ENCODE results near the gene GRAP2.

Gene GRAP2

DNA sequence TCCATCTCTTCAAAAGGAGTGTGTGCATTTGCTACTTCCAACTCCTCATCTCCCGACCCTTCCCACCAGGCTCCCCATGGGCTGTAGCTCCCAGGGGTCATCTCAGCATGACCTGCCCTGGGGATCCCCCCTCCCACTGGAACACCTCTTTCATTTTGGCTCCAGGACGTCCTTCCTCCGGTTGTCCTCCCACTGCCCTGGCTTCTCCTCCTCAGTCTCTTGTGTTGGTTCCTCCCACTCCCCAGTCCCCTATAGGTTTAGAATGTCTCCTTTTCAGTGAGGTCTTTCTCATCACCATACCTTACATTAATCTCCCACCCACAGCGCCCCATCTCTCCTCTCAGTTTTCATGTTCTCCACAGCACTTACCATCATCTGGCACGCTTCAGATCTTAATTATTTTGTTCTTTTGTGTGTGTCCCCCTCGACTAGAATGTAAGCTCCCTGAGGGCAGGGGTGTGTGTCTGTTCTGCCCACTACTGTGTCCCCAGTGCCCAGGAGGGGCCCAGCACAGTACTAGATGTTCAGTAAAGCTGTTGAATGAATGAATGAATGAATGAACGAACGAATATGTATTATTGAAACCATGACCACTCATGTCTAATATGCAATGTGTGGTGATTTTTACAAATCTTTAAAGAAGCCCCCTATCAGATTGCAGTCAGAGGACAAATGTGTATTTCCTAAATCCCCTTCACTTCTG lies 57.3 kb downstream of the GRAP2 start:
- Mint-ChIP-seq H3K27ac (no peak overlapping the region), H3K36me3 (peaks cover 34% of the 10 kb centered on the region), H3K4me1 (peaks cover 42% of the 10 kb centered on the region), H3K9me3 (no peaks in the 10 kb centered on the region), H3K27me3 (peaks cover 39% of the 10 kb centered on the region), H3K4me3 (no peak overlapping the region)
- ATAC-seq = no peak

DNA sequence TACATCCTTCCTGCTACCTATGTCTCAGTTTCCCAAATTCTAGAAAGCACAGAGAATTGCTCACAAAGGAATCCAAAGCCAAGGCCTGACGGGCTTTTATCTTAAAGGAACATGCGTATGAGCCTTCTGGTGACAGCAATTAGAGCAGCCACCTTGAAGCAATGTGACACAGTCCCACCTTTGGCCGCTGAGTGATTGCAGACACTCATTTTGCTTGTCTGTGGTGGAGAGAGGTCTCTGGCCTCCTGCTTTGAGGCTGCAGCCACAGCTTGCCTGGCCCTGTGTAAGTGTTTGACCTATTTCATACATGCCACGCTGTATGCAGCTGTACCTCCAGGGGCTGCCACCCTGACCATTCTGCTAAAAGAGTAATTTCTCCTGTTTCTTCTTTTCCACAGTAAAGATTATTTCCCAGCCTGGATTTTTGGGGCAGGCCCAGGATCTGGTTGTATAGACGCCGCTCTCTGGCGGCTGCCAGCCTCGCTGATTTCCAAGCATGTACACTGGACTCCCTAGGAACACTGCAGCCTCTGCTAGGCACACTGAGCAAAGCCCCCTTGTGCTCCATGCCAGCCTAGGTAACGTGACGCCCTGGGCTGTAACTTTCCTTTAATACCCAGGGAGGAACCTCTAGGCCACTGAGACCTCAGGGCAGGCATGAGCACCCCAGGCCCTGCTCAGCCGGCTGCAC lies 58.2 kb downstream of the GRAP2 start:
- no peak overlapping the region for H3K27ac Mint-ChIP-seq
- H3K36me3 Mint-ChIP-seq = peaks cover 27% of the 10 kb centered on the region
- no peaks in the 10 kb centered on the region for H3K9me3 Mint-ChIP-seq
- ATAC-seq = no peak
- H3K27me3 Mint-ChIP-seq = peaks cover 31% of the 10 kb centered on the region
- no peak overlapping the region for H3K4me3 Mint-ChIP-seq
- peaks cover 46% of the 10 kb centered on the region for H3K4me1 Mint-ChIP-seq

DNA sequence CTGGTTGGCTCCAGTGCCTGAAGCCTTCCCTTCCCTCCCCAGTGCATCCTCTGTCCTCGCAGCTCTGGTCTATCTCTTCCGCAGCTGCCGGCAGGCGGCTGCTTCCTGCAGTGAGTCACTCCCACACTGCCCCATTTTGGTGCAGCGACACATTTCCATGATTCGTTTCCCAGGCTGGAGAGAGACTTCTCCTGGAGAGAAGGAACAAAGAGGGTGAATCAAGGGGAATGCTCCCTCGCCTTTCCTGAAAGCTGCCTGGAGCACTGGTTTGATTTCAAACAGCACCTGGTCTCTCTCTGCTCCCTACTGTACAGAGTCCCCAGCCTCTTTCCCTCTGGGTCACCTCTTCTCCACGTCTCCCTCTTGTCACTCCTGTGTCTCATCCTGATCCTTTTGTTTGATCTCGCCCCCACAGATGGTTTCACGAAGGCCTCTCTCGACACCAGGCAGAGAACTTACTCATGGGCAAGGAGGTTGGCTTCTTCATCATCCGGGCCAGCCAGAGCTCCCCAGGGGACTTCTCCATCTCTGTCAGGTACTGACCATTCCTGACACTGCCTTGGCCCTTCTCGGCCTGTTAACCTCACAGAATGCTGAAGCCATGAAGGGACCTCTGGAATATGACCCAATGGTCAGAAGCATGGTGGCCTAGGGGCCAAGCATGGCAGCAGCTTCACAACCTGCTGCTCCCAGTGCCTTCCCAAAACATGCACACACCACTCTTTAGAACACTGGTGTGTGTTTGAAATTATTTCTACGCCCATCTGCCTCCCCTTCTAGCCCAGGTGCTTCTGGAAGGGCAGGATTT lies 59.0 kb downstream of the GRAP2 start, which contains the start of gene TMA7B:
TSS of gene TMA7B (plus strand) at position 758 of the 808 bp plus-strand sequence. CDS start 3,978 bp downstream, outside the sequence.
- H3K36me3 Mint-ChIP-seq = peaks cover 29% of the 10 kb centered on the region
- H3K27me3 Mint-ChIP-seq = peaks cover 31% of the 10 kb centered on the region
- no peak within 1 kb of the TSS for H3K27ac Mint-ChIP-seq
- no peaks in the 10 kb centered on the region for H3K9me3 Mint-ChIP-seq
- peaks cover 49% of the 10 kb centered on the region for H3K4me1 Mint-ChIP-seq
- H3K4me3 Mint-ChIP-seq = no peak within 1 kb of the TSS
- ATAC-seq = no peak

DNA sequence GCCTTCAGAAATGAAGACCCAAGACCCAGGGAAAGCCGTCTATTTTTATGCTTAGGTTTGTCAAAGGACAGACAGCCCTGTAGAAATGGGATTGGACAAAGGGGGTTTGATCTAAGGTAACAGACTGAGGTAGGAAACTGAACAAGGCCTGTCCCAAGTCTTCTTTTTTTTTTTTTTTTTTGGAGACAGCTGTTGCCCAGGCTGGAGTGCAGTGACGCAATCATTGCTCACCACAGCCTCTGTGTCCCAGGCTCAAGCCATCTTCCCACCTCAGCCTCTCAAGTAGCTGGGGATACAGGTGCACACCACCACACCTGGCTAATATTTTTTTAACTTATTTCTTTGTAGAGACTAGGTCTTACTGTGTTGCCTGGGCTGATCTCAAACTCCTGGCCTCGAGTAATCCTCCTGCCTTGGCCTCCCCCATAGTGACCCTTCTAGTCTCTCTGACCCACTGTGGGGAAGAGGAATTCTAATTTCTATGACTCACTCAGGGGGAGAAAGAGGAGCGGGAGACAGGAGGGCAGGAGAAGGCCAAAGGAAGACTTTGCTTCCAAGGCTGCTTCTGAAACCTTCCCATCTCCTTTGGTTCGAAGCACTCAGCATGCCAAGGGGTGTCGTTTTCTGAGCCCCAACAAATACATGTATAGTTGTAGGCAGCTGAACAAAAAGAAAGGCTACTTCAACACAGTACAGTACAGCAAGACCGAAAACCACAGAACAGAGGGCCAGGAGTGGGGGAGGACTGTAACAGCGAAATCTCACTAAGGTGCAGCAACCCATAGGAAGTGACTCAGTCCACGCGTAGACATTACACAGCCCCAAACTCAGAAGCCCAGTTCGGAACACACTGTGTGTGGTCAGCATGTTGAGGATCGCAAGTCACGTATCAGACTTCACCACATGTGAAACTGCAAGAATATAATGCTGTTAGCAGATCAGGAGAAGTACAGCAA lies 60.2 kb downstream of the GRAP2 start:
- Mint-ChIP-seq H3K9me3 (no peaks in the 10 kb centered on the region), H3K27ac (no peak overlapping the region), H3K27me3 (peaks cover 31% of the 10 kb centered on the region), H3K36me3 (peaks cover 31% of the 10 kb centered on the region), H3K4me1 (peaks cover 49% of the 10 kb centered on the region), H3K4me3 (peak overlapping the region; percentile 23)
- ATAC-seq = peak; percentile 87

DNA sequence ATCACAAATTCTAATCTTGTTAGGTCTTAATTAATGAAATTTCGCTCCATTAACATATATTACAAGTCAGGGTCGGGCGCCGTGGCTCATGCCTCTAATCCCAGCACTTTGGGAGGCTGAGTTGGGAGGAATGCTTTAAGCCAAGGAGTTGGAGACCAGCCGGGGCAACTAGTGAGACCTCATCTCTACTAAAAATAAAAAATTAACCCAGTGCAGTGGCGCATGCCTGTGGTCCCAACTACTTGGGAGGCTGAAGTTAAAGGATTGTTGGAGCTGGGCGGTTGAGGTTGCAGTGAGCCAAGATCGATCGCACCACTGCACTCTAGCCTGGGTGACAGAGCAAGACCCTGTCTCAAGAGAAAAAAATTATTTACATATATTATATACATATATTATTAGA lies 61.2 kb downstream of the GRAP2 start:
- Mint-ChIP-seq H3K4me3 (no peak overlapping the region), H3K27me3 (peaks cover 31% of the 10 kb centered on the region), H3K9me3 (no peaks in the 10 kb centered on the region), H3K36me3 (peaks cover 31% of the 10 kb centered on the region), H3K27ac (no peak overlapping the region), H3K4me1 (peaks cover 42% of the 10 kb centered on the region)
- no peak for ATAC-seq

DNA sequence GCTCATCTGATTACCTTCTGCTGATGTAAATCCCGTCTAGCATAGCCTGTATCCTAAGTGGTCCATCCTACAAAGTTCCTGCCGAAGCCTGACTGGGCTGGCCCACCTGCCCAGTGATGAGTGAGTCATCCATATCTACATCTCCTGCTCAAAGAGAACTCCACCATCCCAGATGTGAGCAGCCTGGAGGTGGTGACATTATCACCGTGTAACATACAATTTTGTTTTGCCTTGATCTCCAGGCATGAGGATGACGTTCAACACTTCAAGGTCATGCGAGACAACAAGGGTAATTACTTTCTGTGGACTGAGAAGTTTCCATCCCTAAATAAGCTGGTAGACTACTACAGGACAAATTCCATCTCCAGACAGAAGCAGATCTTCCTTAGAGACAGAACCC lies 64.9 kb downstream of the GRAP2 start:
- Mint-ChIP-seq H3K9me3 (no peaks in the 10 kb centered on the region), H3K27ac (no peak overlapping the region), H3K4me1 (peaks cover 17% of the 10 kb centered on the region), H3K36me3 (peaks cover 20% of the 10 kb centered on the region), H3K4me3 (no peak overlapping the region), H3K27me3 (peaks cover under 1% of the 10 kb centered on the region)
- no peak for ATAC-seq

DNA sequence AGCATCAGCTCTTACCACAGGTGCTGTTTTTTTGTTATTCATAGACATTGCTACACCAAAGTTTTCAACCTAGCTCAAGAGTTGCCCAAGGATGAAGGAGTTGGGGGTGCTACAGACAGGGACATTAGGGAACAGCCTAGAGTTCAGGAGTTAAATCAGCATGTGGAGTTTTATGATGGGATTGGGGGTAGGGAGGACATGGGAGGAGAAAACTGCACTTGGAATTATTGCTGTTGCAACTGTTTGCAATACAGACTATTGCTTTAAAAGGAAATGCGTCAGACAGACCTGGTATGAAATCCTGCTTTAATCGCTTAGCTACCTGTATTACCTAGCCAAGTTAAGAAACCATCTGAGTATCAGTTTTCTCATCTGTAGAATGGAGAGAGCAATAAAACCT lies 65.6 kb downstream of the GRAP2 start:
- peaks cover 19% of the 10 kb centered on the region for H3K36me3 Mint-ChIP-seq
- no peaks in the 10 kb centered on the region for H3K9me3 Mint-ChIP-seq
- H3K27me3 Mint-ChIP-seq = no peaks in the 10 kb centered on the region
- ATAC-seq = no peak
- H3K4me1 Mint-ChIP-seq = peaks cover 12% of the 10 kb centered on the region
- no peak overlapping the region for H3K27ac Mint-ChIP-seq
- no peak overlapping the region for H3K4me3 Mint-ChIP-seq

DNA sequence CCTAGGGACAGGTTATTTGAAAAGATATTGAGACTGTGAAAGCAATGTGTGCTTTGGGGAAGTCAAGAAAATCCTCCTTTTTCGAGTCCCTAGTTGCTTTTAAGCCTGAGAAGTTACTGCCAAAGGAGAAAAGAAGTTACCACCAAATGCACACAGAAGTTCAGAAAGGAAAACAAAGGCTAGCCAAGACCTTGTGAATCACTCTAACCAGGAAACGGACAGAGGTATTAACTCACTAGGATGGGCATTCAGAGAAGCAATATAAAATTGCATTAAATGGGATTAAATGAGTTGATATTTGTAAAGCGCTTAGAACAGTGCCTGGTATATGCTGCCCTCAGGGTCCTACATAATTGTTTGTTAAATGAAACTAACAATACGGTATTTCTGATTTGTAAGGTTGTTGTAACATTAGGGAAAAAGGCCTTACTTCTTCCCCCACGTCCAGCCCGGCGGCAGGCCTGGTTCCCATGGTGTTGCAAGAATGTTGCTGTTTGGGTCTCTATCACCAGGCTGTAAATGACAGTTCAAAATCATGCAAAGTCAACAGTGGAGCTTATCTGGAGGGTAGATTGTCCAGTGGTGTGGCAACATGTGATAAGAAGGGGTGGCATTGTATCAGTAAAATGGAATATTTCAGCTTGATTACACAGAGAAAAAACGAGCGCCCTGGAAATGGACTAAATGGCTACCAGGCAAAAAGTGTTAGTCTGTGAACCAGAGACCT lies 66.4 kb downstream of the GRAP2 start:
- ATAC-seq = no peak
- no peak overlapping the region for H3K27ac Mint-ChIP-seq
- peaks cover 7% of the 10 kb centered on the region for H3K4me1 Mint-ChIP-seq
- H3K36me3 Mint-ChIP-seq = peaks cover 15% of the 10 kb centered on the region
- H3K4me3 Mint-ChIP-seq = no peak overlapping the region
- no peaks in the 10 kb centered on the region for H3K9me3 Mint-ChIP-seq
- H3K27me3 Mint-ChIP-seq = no peaks in the 10 kb centered on the region

DNA sequence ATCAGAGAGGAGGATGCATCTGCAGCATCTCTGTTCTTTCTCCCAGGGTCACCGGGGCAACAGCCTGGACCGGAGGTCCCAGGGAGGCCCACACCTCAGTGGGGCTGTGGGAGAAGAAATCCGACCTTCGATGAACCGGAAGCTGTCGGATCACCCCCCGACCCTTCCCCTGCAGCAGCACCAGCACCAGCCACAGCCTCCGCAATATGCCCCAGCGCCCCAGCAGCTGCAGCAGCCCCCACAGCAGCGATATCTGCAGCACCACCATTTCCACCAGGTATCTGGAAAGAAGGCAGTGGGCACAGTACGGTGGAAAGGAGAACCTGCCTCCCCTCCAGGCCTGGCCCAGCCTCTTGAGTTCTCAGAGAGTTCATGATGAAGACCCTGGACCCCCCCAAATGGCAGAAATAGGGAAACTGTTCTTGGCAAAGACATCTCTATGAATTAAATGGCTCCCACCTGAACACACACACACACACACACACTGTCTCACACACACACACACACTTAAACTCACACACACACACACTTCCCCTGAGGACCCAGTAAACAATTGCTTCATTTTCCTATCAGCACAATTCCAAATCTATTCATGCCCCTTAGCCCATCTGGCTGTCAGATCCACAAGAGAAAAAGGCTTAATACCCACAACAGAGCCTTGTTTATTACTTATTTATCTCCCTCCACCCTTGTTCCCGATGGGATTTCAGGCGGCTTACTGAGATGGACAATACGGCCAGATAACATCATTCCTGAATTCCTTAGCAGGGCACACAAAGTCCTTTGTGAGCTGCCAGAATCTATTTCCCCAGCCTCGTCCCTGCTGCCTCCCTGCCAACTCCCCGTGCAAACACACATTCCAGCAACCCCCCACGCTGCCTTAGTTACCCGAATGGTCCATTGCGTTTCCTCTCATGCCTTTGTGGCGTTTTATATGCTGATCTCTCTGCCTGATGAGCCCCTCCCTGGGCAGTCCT lies 67.4 kb downstream of the GRAP2 start:
- no peaks in the 10 kb centered on the region for H3K27me3 Mint-ChIP-seq
- peaks cover 7% of the 10 kb centered on the region for H3K4me1 Mint-ChIP-seq
- peaks cover 15% of the 10 kb centered on the region for H3K36me3 Mint-ChIP-seq
- H3K4me3 Mint-ChIP-seq = no peak overlapping the region
- H3K27ac Mint-ChIP-seq = no peak overlapping the region
- no peak for ATAC-seq
- no peaks in the 10 kb centered on the region for H3K9me3 Mint-ChIP-seq

DNA sequence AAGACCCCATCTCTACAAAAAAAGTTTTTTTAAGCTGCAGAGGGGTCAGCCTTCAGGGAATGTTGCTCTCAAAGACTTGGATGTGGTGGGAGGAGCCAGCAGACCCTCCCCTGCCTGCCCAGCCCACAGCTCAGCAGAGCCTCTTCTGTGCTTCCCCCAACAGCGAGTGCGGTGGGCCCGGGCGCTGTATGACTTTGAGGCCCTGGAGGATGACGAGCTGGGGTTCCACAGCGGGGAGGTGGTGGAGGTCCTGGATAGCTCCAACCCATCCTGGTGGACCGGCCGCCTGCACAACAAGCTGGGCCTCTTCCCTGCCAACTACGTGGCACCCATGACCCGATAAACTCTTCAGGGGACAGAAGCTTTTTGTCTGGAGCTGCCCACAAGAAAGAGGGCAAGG lies 69.9 kb downstream of the GRAP2 start:
- H3K27me3 Mint-ChIP-seq = peaks cover 8% of the 10 kb centered on the region
- H3K4me3 Mint-ChIP-seq = no peak overlapping the region
- H3K9me3 Mint-ChIP-seq = no peaks in the 10 kb centered on the region
- no peaks in the 10 kb centered on the region for H3K4me1 Mint-ChIP-seq
- no peak overlapping the region for H3K27ac Mint-ChIP-seq
- no peak for ATAC-seq
- peaks cover 11% of the 10 kb centered on the region for H3K36me3 Mint-ChIP-seq

DNA sequence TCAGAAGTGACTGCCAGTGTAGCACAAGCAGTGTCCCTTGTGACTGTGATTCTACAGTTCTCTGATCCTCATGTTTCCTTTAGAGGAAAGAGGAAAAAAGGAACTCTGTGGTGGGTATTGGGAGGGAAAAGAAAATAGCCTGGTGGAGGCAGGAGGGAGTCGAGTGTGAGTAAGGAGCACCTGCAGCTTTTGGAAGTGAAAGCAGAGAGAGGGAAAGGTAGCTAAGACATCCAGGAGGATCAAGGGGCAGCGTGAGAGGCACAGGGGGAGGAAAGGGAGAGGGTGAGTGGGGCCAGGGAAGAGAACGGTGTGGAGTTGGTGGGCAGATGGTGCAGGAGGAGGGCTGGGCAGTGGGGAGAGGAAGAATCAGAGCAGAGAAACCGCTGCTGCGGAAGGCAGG lies 71.8 kb downstream of the GRAP2 start:
- no peak overlapping the region for H3K4me3 Mint-ChIP-seq
- H3K27ac Mint-ChIP-seq = no peak overlapping the region
- no peaks in the 10 kb centered on the region for H3K4me1 Mint-ChIP-seq
- H3K36me3 Mint-ChIP-seq = peaks cover 11% of the 10 kb centered on the region
- no peak for ATAC-seq
- no peaks in the 10 kb centered on the region for H3K9me3 Mint-ChIP-seq
- peaks cover 11% of the 10 kb centered on the region for H3K27me3 Mint-ChIP-seq

DNA sequence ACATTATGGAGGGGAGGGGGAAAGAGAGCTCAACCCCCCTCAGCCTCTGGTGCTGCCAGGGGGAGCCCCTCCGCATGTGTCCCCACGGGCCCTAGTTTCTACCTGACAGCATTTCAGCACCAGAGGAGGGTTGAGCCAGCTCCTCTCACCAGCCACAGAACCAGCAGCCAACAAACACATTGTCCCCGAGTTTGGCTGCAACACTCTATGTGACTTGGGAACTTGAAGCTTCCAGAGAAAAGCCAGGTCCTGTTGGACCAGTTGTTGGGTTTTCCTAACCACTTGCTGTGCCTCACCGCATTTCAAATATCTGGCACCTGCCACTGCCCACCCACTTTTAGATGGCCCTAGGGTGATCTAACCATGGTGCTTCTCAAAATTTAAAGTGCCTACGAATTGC lies 72.8 kb downstream of the GRAP2 start:
- no peak overlapping the region for H3K4me3 Mint-ChIP-seq
- peaks cover 19% of the 10 kb centered on the region for H3K27me3 Mint-ChIP-seq

DNA sequence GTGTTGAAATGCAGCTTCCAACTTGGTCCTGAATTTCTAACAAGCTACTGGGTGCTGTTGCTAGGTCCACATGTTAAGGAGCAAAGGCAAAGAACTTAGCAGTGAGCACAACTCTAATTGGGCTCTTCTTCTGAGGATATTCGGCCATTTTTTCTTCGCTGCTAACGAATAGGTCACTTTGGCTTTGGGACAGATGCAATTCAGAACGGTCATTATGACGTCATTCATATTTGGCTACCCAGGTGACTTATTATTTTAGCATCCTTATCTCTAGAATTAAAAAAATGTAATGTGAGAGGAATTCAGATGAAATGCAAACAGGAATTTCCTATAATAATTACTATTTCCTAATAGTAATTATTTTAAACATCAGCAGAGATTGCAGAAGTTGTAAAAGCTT lies 73.2 kb downstream of the GRAP2 start:
- ATAC-seq = no peak
- H3K27ac Mint-ChIP-seq = no peak overlapping the region

More for the DNA sequence above, 72.8 kb downstream of the GRAP2 start:
- no peak for ATAC-seq
- Mint-ChIP-seq H3K36me3 (peaks cover 5% of the 10 kb centered on the region), H3K9me3 (no peaks in the 10 kb centered on the region), H3K4me1 (no peaks in the 10 kb centered on the region), H3K27ac (no peak overlapping the region)

More for the DNA sequence above, 73.2 kb downstream of the GRAP2 start:
- no peak overlapping the region for H3K4me3 Mint-ChIP-seq
- peaks cover 23% of the 10 kb centered on the region for H3K27me3 Mint-ChIP-seq
- H3K9me3 Mint-ChIP-seq = no peaks in the 10 kb centered on the region
- no peaks in the 10 kb centered on the region for H3K4me1 Mint-ChIP-seq
- peaks cover 5% of the 10 kb centered on the region for H3K36me3 Mint-ChIP-seq

Measured in stimulated activated memory B cell treated with anti-CD40 and anti-IgM and Interleukin-4, amounts not matched to agents 10 μg/mL and 1 μg/mL and 100 μg/mL, for 72 hours (primary cell).